GM19468 (cell line): ENCODE measurements around the gene METTL25B.
"Not testable (repeated sequence)": the region's sequence is repeated elsewhere in the genome, so short reads cannot be mapped to it uniquely, and the experiment has no call there.

Experiments
- ATAC-seq: cut with Tn5 transposase; IDR thresholded peaks from one replicate; pipeline ENCODE4 v1.9.1; 2021; ENCODE audit warnings: mild to moderate bottlenecking, moderate library complexity, moderate number of reproducible peaks; ENCODE audit not compliant: unreplicated experiment; ENCODE audit errors: extremely low read depth

Gene METTL25B

GRCh38 chr1:156746728-156747631 lies 18.7 kb downstream of the METTL25B start:
- no peak for ATAC-seq

DNA sequence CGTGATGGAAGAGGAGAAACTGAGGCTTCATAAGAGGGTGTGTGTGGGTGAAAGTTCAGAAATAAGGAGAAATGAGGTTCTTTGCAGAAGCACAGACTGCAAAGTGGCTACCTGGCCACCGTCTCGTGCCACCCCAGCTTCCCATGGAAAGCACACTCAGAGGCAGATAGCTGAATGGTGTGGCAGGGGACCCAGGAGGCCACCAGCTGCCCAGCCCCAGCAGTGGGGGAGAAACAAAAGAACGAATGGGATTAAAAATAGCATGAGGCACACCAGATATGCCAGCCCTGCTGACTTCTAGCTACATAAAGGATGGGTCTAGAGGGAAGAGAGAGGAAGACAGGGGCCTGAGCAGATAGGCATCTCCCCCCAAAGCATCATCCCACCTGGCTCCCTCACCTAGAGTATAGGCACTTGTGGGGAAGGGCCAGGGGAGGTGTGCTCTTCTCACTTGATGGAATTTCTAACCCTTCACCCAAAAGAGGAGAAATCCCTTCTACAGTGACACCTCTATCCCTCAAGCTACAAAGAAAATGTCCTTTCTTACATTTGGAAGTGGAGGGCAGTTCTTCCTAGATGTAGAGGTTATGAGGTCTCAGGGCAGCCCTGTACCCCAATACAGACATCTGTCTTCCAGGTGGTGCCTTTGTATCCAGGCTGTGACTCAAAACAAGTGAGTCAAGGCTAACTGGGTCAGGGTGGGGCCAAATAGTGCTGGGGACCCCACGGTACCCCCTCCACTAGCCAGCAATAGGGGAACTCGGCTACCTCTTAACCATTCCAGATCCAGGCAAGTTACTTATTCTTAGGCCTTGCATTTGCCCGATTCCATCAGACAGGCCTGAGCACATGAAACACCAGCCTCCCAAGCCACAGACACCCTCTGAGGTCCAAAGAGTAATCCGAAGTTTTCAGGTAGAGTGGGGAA lies 19.7 kb downstream of the METTL25B start:
- ATAC-seq, result no peak

GRCh38 chr1:156748670-156749418 lies 20.6 kb downstream of the METTL25B start:
- ATAC-seq, result no peak

DNA sequence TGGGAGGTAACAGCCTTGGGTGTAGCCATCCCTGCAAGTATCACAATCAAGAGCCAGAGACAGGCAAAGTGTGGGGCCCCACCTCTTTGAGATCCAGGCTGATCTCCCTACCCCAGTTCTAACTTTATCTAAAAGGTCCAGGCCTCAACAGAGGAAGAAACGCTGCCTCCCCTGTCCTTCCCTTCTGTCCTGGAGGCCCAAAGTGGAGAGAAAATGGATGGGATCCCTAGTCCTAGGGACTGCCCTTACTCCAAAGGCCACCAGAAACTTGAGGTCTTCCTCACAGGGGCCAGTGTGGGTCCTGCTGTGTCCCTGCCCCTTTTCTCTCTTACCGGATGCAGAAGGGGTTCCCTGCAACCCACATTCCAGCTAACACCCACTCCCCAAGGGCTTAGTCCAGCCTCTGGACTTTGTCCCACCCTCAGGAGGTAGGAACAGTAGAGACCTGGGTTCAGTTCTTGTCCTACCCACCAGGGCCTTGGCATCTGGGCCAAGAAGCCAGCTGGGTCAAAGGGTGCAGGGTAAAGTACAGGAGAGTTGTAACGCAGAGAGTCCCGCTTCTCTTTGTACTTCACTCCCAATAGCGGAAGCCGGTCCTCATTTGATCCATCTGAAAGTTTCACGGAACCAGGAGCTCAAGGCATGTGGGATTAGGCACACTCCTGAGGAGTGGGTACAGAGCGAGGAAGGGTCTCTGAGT lies 21.3 kb downstream of the METTL25B start:
- ATAC-seq, result no peak

DNA sequence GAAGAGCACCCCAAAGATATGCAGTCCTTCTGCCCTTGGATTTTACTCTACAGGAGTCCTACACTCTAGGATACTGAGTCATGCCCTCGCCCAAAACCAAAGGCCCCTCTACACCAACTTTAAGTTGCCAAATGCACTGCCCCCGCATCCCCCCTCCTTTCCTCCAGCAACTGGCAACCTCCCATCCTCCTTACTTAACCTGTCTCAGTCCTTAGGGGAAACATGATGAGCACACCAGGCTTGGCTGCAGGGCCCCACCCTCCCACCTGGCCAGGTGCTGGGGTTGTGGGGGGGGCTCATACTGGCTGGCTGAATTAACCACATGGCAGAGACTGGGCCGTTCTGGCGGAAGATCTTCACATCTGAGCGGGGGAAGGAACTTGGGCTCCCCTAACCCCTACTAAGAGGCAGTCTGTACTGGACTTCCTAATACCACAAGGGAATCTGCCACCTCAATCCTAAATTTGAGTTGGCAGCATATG lies 22.0 kb downstream of the METTL25B start:
- no peak for ATAC-seq

DNA sequence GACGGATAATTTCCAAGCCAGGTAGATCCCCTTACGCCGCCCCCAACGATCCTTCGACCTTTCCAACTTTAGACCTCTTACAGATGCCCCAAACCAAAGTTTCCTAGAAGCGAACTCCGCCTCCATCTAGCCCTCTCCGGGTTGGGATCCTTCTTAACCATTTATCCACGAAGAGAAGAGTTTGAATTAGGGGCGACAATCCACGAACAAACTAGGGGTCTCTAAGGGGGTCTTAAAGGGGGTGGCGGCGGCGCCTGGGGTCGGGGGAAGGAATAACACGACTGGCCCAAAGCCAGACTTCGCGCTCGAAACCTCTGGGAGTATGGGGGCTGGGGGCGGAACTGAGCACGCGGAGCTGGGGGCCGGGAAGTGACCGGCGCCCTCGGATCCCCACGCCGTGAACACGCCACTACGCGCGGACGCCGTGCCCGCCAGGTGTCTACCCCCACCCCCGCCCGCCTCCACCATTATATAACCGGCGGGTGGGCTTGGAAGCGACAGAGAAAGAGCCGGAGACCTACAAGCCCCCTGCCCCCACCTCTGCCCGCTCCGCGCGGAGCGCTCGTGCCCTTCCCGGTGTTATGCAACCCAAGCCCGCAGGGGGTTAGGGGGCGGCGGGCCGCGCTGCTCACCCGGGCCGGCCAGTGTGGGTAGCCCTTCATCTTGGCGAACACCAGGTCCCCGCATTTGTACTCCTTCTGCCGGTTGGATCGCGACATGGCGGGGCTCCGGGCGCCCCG lies 22.6 kb downstream of the METTL25B start:
- ATAC-seq, result no peak

- ATAC-seq, result no peak
Measured at GRCh38 chr1:156751451-156751756, 23.1 kb downstream of the METTL25B start, which contains the start of gene HDGF. HDGF (minus strand) TSS chr1:156751675; CDS start chr1:156751429, 246 bp downstream.

DNA sequence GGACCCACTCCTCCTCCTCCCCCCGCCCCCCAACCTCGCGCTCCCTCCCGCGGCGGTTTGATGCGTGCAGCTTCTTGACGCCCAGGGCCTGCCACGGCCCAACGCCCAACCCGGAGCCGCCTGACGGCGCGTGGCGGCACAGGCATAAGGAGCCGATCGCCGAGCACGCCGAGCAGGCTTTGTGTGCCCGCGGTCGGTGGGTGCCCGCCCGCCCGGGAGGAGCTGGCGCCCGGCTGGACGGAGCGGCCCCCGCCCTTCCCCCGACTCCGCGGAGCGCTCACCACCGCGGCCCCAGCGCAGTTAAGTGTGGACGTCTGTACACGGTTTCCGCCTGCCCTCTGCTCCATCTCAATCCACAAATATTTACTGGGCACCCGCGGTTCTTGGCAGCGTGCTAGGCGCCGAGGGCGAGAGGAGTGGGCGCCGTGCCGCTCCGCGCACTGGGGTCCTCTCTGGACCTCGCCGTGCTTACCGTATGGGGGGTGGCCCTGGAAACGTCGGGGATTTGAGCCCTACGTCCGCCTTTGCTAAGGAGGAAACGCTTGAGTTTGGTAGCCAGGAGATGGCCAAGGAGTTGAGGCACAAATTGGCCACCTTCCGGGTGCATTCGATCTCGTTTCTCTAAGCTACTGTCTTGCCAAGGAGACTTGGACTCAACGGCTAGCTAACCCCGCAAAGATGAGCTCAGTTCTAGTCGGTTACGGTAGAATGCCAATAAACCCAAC lies 23.6 kb downstream of the METTL25B start:
- peak; percentile 69 for ATAC-seq

DNA sequence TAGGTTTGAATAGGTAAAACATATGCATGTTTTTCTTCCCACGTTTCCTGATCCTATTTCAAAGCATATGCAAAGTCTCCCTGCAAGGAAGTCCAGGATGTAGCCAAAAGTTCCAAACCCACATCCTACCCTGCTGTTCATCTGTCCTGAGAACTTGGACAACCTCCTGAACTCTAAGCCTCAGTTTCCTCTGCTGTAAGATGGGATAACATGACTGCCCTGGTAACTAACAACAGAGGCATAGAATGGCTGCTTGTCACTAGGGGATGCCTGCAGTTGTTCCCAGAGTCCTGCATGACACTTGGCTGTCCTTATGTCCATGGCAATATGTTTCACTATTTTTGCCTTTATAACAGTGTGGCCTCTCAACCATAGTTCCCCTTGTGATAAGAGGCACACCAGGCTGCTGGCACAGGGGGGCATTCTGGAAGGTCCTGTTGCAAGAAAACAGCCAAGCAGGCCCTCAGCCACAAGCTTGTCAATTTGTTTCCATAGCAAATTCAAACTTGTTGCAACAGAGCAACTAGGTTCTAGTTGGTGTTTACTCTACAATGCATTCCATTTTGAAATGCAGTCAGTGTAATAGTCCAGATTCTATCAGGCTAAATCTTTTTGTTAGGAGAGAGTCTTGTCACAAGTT lies 24.7 kb downstream of the METTL25B start:
- no peak for ATAC-seq

GRCh38 chr1:156754219-156754618 lies 25.9 kb downstream of the METTL25B start:
- no peak for ATAC-seq

- ATAC-seq, result no peak
Measured at GRCh38 chr1:156755527-156755950, 27.3 kb downstream of the METTL25B start.

GRCh38 chr1:156756355-156756754 lies 28.1 kb downstream of the METTL25B start:
- no peak for ATAC-seq

DNA sequence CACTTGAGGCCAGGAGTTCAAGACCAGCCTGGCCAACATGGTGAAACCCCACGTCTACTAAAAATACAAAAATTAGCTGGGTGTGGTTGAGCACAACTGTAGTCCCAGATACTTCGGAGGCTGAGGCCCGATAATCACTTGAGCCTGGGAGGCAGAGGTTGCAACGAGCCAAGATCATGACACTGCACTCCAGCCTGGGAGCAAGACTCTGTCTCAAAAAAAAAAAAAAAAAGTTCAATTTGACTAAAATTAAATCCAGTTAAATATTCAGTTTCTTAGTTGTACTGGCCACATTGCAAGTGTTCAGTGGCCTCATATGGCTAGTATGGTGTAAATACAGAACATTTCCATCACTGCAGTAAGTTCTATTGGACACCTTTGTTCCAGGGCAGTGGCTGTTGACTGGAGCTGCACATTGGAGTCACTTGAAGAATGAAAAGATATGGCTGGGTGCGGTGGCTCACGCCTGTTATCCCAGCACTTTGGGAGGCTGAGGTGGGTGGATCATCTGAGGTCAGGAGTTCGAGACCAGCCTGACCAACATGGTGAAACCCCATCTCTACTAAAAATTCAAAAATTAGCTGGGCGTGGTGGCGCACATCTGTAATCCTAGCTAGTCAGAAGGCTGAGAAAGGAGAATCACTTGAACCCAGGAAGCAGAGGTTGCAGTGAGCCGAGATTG lies 29.4 kb downstream of the METTL25B start:
- ATAC-seq, result not testable (repeated sequence)

- no peak for ATAC-seq
Measured at GRCh38 chr1:156760092-156760795, 32.0 kb downstream of the METTL25B start.

DNA sequence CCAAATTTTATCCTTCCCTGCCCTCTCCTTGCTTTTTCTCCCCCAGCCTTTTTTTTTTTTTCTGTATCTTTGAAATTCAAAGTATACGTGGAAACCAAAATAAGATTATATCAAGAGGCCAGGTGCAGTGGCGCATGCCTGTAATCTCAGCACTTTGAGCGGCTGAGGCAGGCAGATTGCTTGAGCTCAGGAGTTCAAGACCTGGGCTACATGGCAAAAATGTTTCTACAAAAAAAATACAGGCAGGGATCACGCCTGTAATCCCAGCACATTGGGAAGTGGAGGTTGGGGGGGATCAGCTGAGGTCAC lies 32.5 kb downstream of the METTL25B start:
- no peak for ATAC-seq

- not testable (repeated sequence) for ATAC-seq
Measured at GRCh38 chr1:156765136-156765535, 36.9 kb downstream of the METTL25B start.

DNA sequence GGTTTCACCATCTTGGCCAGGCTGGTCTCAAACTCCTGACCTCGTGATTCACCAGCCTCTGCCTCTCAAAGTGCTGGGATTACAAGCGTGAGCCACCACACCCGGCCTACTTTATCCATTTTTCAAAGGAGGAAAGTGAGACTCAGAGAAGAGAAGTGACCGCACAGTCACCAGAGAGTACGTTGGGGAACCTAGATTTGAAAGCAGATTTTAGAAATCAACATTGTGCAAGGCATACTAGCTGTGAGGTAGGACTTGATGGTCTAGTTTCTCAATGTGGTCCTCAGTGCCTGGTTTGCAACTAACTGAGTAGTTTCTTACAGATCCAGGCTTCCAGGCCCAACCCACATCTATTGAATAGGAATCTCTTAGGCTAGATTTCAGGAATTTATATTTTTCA lies 37.4 kb downstream of the METTL25B start:
- ATAC-seq, result no peak
